ENCODE measurements around the gene PGPEP1.
A peak's percentile ranks its signal among the peaks of the same experiment; 100 is the strongest.
"Not testable (repeated sequence)": the region's sequence is repeated elsewhere in the genome, so short reads cannot be mapped to it uniquely, and the experiment has no call there.

PGPEP1 gene

GRCh38 chr19:18364826-18365528 lies 24.6 kb downstream of the PGPEP1 start:
- DNase-seq, result peak; percentile 95

- DNase-seq, result no peak
These were observed 25.6 kb downstream of the PGPEP1 start for GRCh38 chr19:18366021-18366435.

GRCh38 chr19:18368504-18369222 lies 28.3 kb downstream of the PGPEP1 start:
- DNase-seq, result no peak

DNA sequence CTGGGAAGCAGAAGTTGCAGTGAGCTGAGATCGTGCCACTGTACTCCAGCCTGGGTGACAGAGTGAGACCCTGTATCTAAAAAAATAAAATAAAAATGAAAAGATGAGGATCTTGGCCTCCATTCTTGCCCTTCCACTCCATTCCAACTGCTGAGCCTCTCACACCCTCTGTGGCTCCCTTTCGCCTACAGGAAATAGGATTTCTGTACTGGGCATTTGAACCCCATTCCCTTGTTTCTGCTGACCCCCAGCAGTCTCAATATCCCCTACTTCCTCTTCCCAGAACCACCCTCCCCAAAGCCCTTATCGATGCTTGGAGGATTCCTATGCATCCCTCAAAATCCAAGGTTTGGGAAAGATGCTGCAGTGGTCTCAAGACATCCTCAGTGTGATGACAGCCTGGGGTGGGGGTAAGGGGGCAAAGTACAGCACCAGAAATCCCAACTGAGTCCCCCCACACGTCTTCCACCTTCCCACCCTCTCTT lies 33.1 kb downstream of the PGPEP1 start:
- DNase-seq, result no peak

DNA sequence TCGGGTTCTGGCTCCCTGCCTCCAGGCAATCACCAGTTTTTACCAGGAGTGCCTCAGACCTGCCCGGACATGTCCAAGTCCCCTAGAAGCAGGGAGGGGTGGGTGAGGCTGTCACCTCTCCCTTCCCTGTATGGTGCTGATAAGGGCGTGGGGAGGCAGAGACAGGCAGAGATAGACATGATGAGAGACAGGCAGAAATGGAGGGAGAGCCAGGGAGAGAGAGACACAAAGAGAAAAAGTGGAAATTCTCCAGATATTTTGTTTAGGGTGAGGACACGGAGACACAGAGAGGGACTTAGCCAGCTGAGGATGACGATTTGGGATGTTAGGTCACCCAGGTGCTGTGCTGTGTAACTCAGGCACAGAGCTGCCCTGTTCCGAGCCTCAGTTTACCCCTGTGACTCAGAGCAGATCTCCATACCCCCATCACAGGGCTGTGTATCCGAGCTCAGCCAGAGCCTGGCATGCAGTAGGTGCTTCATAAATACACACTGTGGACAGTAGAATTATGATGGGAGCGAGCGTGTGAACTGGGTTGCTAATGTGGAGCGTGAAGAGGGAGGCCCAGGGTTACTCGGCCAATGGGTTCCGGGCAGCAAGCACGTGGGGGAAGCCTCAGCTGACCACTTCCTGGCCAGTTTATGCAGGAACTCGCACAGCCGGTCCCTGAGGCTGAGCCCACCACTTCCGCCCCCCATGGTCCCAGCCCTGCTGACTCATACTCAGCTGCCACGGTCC lies 33.7 kb downstream of the PGPEP1 start:
- DNase-seq, result peak; percentile 85

GRCh38 chr19:18377026-18377425 lies 36.6 kb downstream of the PGPEP1 start:
- DNase-seq, result no peak

GRCh38 chr19:18379803-18380747 lies 39.7 kb downstream of the PGPEP1 start:
- DNase-seq, result peak; percentile 75

DNA sequence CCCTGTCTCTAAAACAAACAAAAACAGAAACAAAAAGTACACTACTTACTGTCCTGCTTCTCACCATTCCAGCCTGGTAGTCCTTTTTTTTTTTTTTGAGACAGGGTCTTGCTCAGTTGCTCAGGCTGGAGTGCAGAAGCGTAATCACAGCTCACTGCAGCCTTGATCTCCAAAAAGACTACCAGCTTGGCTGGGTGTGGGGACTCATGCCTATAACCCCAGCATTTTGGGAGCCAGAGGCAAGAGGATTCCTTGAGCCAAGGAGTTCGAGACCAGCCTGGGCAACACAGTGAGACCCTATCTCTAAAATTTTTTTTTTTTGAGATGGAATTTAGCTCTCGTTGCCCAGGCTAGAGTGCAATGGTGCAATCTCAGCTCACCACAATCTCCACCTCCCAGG lies 40.4 kb downstream of the PGPEP1 start:
- DNase-seq, result no peak

GRCh38 chr19:18383622-18384021 lies 43.2 kb downstream of the PGPEP1 start:
- DNase-seq, result not testable (repeated sequence)

- no peak for DNase-seq
These were observed 44.4 kb downstream of the PGPEP1 start for GRCh38 chr19:18384775-18385174.

GRCh38 chr19:18385359-18385674 lies 44.9 kb downstream of the PGPEP1 start:
- DNase-seq, result no peak

GRCh38 chr19:18385675-18386542 lies 45.5 kb downstream of the PGPEP1 start, which contains the start of gene GDF15:
Gene GDF15, plus strand, starts transcription at chr19:18386158. Its CDS starts 32 bp downstream, at chr19:18386190.
- peak; percentile 59 for DNase-seq

- no peak for DNase-seq
These were observed 46.3 kb downstream of the PGPEP1 start for GRCh38 chr19:18386543-18387271.

DNA sequence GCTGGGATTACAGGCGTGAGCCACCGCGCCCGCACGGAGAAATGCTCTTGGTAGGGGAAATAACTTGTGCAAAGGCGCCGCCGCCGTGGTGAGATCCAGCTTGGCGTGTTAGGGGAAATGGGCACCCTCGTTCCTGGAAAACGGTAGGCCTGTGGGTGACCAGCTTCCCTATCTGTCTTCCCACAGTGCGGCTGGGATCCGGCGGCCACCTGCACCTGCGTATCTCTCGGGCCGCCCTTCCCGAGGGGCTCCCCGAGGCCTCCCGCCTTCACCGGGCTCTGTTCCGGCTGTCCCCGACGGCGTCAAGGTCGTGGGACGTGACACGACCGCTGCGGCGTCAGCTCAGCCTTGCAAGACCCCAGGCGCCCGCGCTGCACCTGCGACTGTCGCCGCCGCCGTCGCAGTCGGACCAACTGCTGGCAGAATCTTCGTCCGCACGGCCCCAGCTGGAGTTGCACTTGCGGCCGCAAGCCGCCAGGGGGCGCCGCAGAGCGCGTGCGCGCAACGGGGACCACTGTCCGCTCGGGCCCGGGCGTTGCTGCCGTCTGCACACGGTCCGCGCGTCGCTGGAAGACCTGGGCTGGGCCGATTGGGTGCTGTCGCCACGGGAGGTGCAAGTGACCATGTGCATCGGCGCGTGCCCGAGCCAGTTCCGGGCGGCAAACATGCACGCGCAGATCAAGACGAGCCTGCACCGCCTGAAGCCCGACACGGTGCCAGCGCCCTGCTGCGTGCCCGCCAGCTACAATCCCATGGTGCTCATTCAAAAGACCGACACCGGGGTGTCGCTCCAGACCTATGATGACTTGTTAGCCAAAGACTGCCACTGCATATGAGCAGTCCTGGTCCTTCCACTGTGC lies 47.9 kb downstream of the PGPEP1 start:
- DNase-seq, result peak; percentile 35

- no peak for DNase-seq
These were observed 48.7 kb downstream of the PGPEP1 start for GRCh38 chr19:18388960-18389725.

DNA sequence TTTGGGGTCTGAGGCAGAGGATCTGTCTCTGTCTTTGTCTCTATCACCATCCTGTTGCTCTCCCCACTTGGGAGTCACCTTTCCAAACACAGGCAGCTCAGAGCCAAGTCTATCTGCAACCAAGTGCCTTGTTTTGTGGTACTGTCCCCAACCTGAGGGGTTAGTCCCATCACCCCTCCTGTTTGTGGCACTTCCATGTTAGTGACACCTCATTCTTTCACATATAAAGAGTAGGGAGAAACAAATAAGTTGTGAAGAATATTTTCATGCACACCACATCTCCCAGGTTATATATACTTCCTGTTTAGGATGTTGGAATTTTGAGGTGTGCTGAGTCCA lies 49.3 kb downstream of the PGPEP1 start:
- no peak for DNase-seq

GRCh38 chr19:18390065-18390907 lies 49.9 kb downstream of the PGPEP1 start:
- DNase-seq, result no peak

- no peak for DNase-seq
These were observed 51.2 kb downstream of the PGPEP1 start for GRCh38 chr19:18391509-18392075.

All from kidney glomerular epithelial cell (primary cell).